A549 (cell line): Measurements from ENCODE around the gene NASP. TPM values are rescaled to one million over a fixed set of nuclear protein-coding genes. Genes with fewer than 3 reads are reported as not detected.

Experiments
- ATAC-seq, 2 experiments: fragments of 200-7000 bp in 1 of 2; fragments of >200 bp in 1 of 2; cut with Nextera tagmentation in 1 of 2; cut with Tn5 transposase in 1 of 2; 3 replicates each; pipeline versions ENCODE4 v1.8.0 to v1.9.1; 2018 to 2020; ENCODE audit warnings: mild to moderate bottlenecking in 1 of 2, moderate library complexity in 1 of 2
- CTCF ChIA-PET: fragments of 300-600 bp; sonication (Branson Sonifier 250); formaldehyde crosslinking; extraction: SDS; loops from one replicate; lab custom pipeline; 2021; ENCODE audit warnings: antibody characterized with exemption, inconsistent platforms; lab: Yijun Ruan, JAX
- POLR2A ChIA-PET: fragments of 350-600 bp; formaldehyde crosslinking; extraction: SDS; loops from one replicate; lab custom pipeline; 2021; ENCODE audit warnings: antibody characterized with exemption, inconsistent platforms; lab: Yijun Ruan, JAX
- DNase-seq, 2 experiments: peaks; one replicate each; pipeline versions ENCODE4 v3.0.0 to v3.0.0-alpha.2; 2011 to 2016; ENCODE audit warnings: low read depth in 1 of 2, low spot score in 1 of 2
- FAIRE-seq: peaks from 2 replicates; lab custom pipeline; 2011; peaks lifted over from hg19 to GRCh38; lab: Jason Lieb, UNC
- H3K27ac ChIP-seq, 2 experiments: fragments of >200 bp; sonication (Bioruptor Twin); formaldehyde crosslinking; 3 replicates each; pipeline ENCODE4 v1.5.1; 2016 to 2017
- H3K4me1 ChIP-seq: fragments of >200 bp; sonication (Bioruptor Twin); formaldehyde crosslinking; 3 replicates; pipeline ENCODE4 v1.6.1; 2016
- H3K4me2 ChIP-seq: fragments of >200 bp; sonication (Bioruptor Twin); formaldehyde crosslinking; 3 replicates; pipeline ENCODE4 v1.6.1; 2016
- H3K4me3 ChIP-seq: fragments of >200 bp; sonication (Bioruptor Twin); formaldehyde crosslinking; 3 replicates; pipeline ENCODE4 v1.5.1; 2016
- H3K9me3 ChIP-seq: fragments of >200 bp; sonication (Bioruptor Twin); formaldehyde crosslinking; 3 replicates; pipeline ENCODE4 v1.6.1; 2016
- CBX8 ChIP-seq: fragments of 200-600 bp; sonication (generic); IDR thresholded peaks from 2 replicates; pipeline ENCODE4 v1.6.1; 2016
- CEBPB ChIP-seq, 2 experiments: fragments of >200 bp in 1 of 2; sonication (Bioruptor Twin) in 1 of 2; formaldehyde crosslinking in 1 of 2; IDR thresholded peaks; 2 replicates each; pipeline ENCODE4 v1.6.1; 2012 to 2016
- EHF ChIP-seq: fragments of 250-450 bp; sonication (Bioruptor Pico); IDR thresholded peaks from 2 replicates; pipeline ENCODE4 v1.5.0; 2020; ENCODE audit warnings: mild to moderate bottlenecking
- EP300 ChIP-seq, 2 experiments: fragments of >200 bp; sonication (Bioruptor Twin); formaldehyde crosslinking; IDR thresholded peaks; 2 replicates in 1 of 2; 3 replicates in 1 of 2; pipeline ENCODE4 v1.6.1; 2016 to 2017
- FOSB ChIP-seq: fragments of 250-450 bp; sonication (Bioruptor Pico); IDR thresholded peaks from 2 replicates; pipeline ENCODE4 v1.5.0; 2020; ENCODE audit warnings: mild to moderate bottlenecking, moderate library complexity
- HDAC2 ChIP-seq: fragments of 200-600 bp; sonication (generic); IDR thresholded peaks from 2 replicates; pipeline ENCODE4 v1.6.1; 2016
- MAFK ChIP-seq: fragments of 450-650 bp; IDR thresholded peaks from 2 replicates; pipeline ENCODE4 v1.6.1; 2014; ENCODE audit not compliant: partially characterized antibody
- MAZ ChIP-seq: fragments of 150-350 bp; IDR thresholded peaks from 2 replicates; pipeline ENCODE4 v1.6.1; 2014; ENCODE audit warnings: antibody characterized with exemption, low read depth, low read length, borderline replicate concordance
- RCOR1 ChIP-seq: fragments of 150-350 bp; IDR thresholded peaks from 2 replicates; pipeline ENCODE4 v1.6.1; 2014; ENCODE audit warnings: antibody characterized with exemption, low read length, low read depth
- RNF2 ChIP-seq: fragments of 200-600 bp; sonication (generic); IDR thresholded peaks from 2 replicates; pipeline ENCODE4 v1.6.1; 2016; ENCODE audit warnings: low read depth, mild to moderate bottlenecking, antibody characterized with exemption, moderate library complexity, borderline replicate concordance
- WGBS: methylation state at CpG from one replicate; pipeline ENCODE4 v1.1.6; 2017; ENCODE audit errors: missing lambda C conversion rate; 5-methylcytosine and 5-hydroxymethylcytosine counted together
- polyA plus RNA-seq, 4 experiments: library from polyadenylated mRNA; depleted of rRNA in 3 of 4; stranded (reverse); fragments of >200 nt; fragmentation: RNase III in 1 of 4; extraction: RNeasy Plus Mini Kit Qiagen cat#74134 plus additional on column Dnase treatment in 1 of 4; gene quantifications; 2 replicates in 3 of 4; 3 replicates in 1 of 4; pipeline ENCODE4 v1.2.3, GENCODE V29; 2011 to 2017
- TF ChIP-seq, protein P1 (sequence below): fragments of 200-600 bp; sonication (generic); IDR thresholded peaks from 2 replicates; pipeline ENCODE4 v1.6.1; 2016; ENCODE audit warnings: antibody characterized with exemption, mild to moderate bottlenecking, moderate library complexity
- TF ChIP-seq, protein P2 (sequence below): fragments of 250-450 bp; sonication (Bioruptor Pico); IDR thresholded peaks from 2 replicates; pipeline ENCODE4 v1.5.0; 2020; ENCODE audit warnings: low read depth, mild to moderate bottlenecking, moderate library complexity
- TF ChIP-seq, protein P3 (sequence below): fragments of >200 bp; sonication (Bioruptor Twin); formaldehyde crosslinking; IDR thresholded peaks from 3 replicates; pipeline ENCODE4 v1.6.1; 2016
- TF ChIP-seq, protein P4 (sequence below): fragments of >200 bp; sonication (Bioruptor Twin); formaldehyde crosslinking; IDR thresholded peaks from 3 replicates; pipeline ENCODE4 v1.5.1; 2016
- TF ChIP-seq, protein P5 (sequence below): fragments of 450-650 bp; IDR thresholded peaks from 2 replicates; pipeline ENCODE4 v1.6.1; 2014; ENCODE audit warnings: antibody characterized with exemption

Gene NASP
- polyA plus RNA-seq, 2 of the 4 experiments (the other 2 are of a cell fraction) = 139 to 272 TPM

DNA sequence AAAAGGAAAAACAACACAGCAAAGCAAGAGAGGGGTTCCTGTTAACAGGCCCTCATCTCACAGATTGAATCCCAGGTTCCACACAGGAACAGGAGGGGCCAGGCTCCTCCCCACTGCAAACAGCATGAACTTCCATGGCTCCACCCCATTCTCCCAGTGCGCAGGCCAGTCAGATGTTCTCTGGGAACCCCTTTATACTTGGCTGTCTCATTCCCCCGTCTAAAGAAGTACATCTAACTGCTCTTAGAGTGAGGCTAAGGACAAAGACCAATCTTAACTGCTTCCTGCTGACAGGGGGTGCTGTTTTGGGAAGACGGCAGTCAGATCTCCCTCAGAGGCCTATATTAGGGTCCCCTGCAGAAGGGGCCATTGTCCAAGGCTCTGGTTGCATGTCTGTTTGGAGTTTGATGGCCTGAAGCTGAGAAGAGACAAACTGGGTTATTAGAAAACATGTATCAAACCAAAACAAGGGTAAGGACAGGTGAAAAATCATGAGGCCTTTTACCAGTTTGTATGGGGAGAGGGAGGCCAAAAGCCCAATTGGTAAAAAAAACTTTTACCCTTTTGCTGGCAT is 10.5 kb upstream of the NASP start:
- 94% methylated on average over 2 of the region's 3 CpGs for WGBS
- TF ChIP-seq FOSB (CRISPR knock-in tag) = no peak
- no peak for TF ChIP-seq HDAC2
- TF ChIP-seq, protein P1, sequence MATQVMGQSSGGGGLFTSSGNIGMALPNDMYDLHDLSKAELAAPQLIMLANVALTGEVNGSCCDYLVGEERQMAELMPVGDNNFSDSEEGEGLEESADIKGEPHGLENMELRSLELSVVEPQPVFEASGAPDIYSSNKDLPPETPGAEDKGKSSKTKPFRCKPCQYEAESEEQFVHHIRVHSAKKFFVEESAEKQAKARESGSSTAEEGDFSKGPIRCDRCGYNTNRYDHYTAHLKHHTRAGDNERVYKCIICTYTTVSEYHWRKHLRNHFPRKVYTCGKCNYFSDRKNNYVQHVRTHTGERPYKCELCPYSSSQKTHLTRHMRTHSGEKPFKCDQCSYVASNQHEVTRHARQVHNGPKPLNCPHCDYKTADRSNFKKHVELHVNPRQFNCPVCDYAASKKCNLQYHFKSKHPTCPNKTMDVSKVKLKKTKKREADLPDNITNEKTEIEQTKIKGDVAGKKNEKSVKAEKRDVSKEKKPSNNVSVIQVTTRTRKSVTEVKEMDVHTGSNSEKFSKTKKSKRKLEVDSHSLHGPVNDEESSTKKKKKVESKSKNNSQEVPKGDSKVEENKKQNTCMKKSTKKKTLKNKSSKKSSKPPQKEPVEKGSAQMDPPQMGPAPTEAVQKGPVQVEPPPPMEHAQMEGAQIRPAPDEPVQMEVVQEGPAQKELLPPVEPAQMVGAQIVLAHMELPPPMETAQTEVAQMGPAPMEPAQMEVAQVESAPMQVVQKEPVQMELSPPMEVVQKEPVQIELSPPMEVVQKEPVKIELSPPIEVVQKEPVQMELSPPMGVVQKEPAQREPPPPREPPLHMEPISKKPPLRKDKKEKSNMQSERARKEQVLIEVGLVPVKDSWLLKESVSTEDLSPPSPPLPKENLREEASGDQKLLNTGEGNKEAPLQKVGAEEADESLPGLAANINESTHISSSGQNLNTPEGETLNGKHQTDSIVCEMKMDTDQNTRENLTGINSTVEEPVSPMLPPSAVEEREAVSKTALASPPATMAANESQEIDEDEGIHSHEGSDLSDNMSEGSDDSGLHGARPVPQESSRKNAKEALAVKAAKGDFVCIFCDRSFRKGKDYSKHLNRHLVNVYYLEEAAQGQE = no peak
- no peak for TF ChIP-seq CBX8
- TF ChIP-seq, protein P2, sequence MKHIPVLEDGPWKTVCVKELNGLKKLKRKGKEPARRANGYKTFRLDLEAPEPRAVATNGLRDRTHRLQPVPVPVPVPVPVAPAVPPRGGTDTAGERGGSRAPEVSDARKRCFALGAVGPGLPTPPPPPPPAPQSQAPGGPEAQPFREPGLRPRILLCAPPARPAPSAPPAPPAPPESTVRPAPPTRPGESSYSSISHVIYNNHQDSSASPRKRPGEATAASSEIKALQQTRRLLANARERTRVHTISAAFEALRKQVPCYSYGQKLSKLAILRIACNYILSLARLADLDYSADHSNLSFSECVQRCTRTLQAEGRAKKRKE (CRISPR knock-in tag) = no peak
- TF ChIP-seq MAZ = no peak
- TF ChIP-seq CEBPB (IDR thresholded peaks at IDR 0.05) = no peak
- TF ChIP-seq MAFK = no peak
- TF ChIP-seq RCOR1 = no peak
- no peak for TF ChIP-seq RNF2
- TF ChIP-seq, protein P3, sequence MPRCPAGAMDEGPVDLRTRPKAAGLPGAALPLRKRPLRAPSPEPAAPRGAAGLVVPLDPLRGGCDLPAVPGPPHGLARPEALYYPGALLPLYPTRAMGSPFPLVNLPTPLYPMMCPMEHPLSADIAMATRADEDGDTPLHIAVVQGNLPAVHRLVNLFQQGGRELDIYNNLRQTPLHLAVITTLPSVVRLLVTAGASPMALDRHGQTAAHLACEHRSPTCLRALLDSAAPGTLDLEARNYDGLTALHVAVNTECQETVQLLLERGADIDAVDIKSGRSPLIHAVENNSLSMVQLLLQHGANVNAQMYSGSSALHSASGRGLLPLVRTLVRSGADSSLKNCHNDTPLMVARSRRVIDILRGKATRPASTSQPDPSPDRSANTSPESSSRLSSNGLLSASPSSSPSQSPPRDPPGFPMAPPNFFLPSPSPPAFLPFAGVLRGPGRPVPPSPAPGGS = no peak
- TF ChIP-seq, protein P4, sequence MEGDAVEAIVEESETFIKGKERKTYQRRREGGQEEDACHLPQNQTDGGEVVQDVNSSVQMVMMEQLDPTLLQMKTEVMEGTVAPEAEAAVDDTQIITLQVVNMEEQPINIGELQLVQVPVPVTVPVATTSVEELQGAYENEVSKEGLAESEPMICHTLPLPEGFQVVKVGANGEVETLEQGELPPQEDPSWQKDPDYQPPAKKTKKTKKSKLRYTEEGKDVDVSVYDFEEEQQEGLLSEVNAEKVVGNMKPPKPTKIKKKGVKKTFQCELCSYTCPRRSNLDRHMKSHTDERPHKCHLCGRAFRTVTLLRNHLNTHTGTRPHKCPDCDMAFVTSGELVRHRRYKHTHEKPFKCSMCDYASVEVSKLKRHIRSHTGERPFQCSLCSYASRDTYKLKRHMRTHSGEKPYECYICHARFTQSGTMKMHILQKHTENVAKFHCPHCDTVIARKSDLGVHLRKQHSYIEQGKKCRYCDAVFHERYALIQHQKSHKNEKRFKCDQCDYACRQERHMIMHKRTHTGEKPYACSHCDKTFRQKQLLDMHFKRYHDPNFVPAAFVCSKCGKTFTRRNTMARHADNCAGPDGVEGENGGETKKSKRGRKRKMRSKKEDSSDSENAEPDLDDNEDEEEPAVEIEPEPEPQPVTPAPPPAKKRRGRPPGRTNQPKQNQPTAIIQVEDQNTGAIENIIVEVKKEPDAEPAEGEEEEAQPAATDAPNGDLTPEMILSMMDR = no peak
- TF ChIP-seq, protein P5, sequence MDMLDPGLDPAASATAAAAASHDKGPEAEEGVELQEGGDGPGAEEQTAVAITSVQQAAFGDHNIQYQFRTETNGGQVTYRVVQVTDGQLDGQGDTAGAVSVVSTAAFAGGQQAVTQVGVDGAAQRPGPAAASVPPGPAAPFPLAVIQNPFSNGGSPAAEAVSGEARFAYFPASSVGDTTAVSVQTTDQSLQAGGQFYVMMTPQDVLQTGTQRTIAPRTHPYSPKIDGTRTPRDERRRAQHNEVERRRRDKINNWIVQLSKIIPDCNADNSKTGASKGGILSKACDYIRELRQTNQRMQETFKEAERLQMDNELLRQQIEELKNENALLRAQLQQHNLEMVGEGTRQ = no peak
- DNase-seq (no peak), FAIRE-seq (no peak), ATAC-seq (no peak)
- H3K4me3 ChIP-seq = no peak overlapping the region
- no peak overlapping the region for H3K27ac ChIP-seq
- no peaks in the 10 kb centered on the region for H3K9me3 ChIP-seq
- no peaks in the 10 kb centered on the region for H3K4me1 ChIP-seq
- H3K4me2 ChIP-seq = no peak overlapping the region
- ChIA-PET POLR2A (no interaction called here), CTCF (interaction anchor here (1.2 to 10.1 kb wide), 2 partner anchors 63 to 80 kb away, joined by 4 to 88 read pairs; no protein-coding TSS in a partner anchor)

DNA sequence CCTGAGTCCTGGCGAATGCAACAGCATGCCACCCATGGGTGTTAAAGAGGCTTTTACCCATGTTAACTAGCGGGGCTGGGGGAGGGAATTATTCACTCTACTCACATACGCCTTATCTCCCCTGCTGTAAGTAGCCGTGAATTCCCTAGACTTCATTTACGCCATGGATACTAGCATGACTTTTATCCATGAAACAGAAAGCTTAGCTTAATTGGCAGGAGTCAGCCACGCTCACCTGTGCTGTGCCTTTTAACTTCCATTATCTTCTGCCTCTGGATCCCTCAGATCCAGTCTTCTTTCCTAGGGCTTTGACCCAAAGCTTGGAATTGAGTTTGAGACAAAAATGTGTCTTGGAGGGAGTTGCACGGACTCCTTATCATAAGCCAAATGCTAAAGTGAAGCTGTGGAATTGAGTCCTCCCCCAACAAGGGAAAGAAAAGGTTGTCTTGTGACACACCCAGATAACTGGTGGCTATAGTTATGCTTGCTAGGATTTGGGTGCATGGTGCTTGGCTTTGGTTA is 9.7 kb upstream of the NASP start:
- ChIA-PET CTCF (interaction anchor here (0.6 kb wide), 1 partner anchor 56 kb away, joined by 3 read pairs; no protein-coding TSS in a partner anchor), POLR2A (interaction anchor here (0.5 kb wide), 1 partner anchor 85 kb away, joined by 3 read pairs; no protein-coding TSS in a partner anchor)
- no peak overlapping the region for H3K4me2 ChIP-seq
- FAIRE-seq (no peak), ATAC-seq (no peak), DNase-seq (no peak)
- H3K4me1 ChIP-seq = no peaks in the 10 kb centered on the region
- 89% methylated on average over 7 of the region's 7 CpGs for WGBS
- no peak overlapping the region for H3K27ac ChIP-seq
- H3K4me3 ChIP-seq = no peak overlapping the region
- TF ChIP-seq EHF (CRISPR knock-in tag) (no peak), CBX8 (no peak), EP300 (IDR thresholded peaks at IDR 0.05) (no peak)
- TF ChIP-seq, protein P5 = no peak
- H3K9me3 ChIP-seq = no peaks in the 10 kb centered on the region
